Epithelial cell of proximal tubule (primary cell): Measurements from ENCODE around the gene CPA5. TPM values are rescaled to one million over a fixed set of nuclear protein-coding genes. Genes with fewer than 3 reads are reported as not detected.

Experiments used
- total RNA-seq: library from RNA; depleted of rRNA; stranded (reverse); fragments of >200 nt; gene quantifications from 2 replicates; pipeline ENCODE4 v1.2.3, GENCODE V29; 2015

Gene CPA5
- total RNA-seq, 1 donor from 2014 or later: 0.12 TPM

Other genes starting within 250 kb of the CPA5 start
- gene TMEM209, start 139.4 kb upstream of the CPA5 start, total RNA-seq: 9.3 and 12.2 TPM in 2 replicates
- not detected in 2 replicates for gene SSMEM1, start 137.0 kb upstream of the CPA5 start, total RNA-seq
- gene CPA2, start 78.0 kb upstream of the CPA5 start, total RNA-seq: 0.14 TPM in 1 of 2 replicates, not detected in the other
- 19.2 and 19.6 TPM in 2 replicates for gene CPA4, start 51.7 kb upstream of the CPA5 start, total RNA-seq
- gene CPA1, start 35.7 kb downstream of the CPA5 start, total RNA-seq: not detected in 2 replicates
- gene CEP41, start 96.2 kb downstream of the CPA5 start, total RNA-seq: 19.1 and 22.0 TPM in 2 replicates
- gene MEST, start 147.3 kb downstream of the CPA5 start, total RNA-seq: 42.0 and 66.4 TPM in 2 replicates